GM12801 (cell line): ENCODE results near the gene HNRNPUL1.

Source experiments
- TF ChIP-seq, protein P1 (sequence below): IDR thresholded peaks from one replicate; pipeline ENCODE4 v1.5.1; 2011; ENCODE audit warnings: control low read depth; ENCODE audit not compliant: insufficient read length; ENCODE audit errors: extremely low read depth

Gene HNRNPUL1

DNA sequence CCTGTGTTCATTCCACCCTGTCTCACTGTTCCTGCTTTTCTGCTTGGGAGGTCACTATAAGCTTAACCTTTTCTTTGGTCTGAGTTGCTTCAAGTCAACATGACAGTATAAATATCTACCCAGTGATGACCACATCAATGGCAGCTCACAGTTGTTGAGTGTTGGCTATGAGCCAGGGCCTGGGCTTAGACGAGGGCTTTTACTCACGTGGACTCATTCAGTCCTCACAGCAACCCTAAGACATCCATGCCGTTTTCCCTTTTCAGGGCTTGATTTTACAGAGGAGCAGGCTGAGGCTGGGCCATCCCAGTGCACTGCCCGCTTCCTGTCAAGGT, 35.5 kb downstream of the HNRNPUL1 start:
- TF ChIP-seq, protein P1, sequence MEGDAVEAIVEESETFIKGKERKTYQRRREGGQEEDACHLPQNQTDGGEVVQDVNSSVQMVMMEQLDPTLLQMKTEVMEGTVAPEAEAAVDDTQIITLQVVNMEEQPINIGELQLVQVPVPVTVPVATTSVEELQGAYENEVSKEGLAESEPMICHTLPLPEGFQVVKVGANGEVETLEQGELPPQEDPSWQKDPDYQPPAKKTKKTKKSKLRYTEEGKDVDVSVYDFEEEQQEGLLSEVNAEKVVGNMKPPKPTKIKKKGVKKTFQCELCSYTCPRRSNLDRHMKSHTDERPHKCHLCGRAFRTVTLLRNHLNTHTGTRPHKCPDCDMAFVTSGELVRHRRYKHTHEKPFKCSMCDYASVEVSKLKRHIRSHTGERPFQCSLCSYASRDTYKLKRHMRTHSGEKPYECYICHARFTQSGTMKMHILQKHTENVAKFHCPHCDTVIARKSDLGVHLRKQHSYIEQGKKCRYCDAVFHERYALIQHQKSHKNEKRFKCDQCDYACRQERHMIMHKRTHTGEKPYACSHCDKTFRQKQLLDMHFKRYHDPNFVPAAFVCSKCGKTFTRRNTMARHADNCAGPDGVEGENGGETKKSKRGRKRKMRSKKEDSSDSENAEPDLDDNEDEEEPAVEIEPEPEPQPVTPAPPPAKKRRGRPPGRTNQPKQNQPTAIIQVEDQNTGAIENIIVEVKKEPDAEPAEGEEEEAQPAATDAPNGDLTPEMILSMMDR: no peak

DNA sequence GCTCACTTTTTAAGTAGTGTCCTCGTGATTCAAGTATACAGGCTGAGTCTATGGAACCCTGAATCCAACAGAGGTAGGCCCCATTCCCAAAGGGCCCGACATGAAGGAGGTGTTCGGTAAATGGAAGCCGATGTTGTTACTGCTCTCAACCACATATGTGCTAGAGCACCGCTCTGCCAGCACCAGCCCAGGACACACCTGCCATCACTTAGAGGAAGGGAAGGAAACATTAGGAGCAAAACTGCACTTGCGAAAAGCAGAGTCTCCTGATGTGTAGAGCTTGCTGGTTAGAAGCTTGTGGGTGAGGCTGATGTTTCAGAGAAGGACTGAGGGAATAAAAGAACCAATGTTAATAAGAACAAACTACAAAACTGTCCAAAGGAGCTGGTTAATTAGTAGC, 36.4 kb downstream of the HNRNPUL1 start:
- TF ChIP-seq, protein P1: no peak

DNA sequence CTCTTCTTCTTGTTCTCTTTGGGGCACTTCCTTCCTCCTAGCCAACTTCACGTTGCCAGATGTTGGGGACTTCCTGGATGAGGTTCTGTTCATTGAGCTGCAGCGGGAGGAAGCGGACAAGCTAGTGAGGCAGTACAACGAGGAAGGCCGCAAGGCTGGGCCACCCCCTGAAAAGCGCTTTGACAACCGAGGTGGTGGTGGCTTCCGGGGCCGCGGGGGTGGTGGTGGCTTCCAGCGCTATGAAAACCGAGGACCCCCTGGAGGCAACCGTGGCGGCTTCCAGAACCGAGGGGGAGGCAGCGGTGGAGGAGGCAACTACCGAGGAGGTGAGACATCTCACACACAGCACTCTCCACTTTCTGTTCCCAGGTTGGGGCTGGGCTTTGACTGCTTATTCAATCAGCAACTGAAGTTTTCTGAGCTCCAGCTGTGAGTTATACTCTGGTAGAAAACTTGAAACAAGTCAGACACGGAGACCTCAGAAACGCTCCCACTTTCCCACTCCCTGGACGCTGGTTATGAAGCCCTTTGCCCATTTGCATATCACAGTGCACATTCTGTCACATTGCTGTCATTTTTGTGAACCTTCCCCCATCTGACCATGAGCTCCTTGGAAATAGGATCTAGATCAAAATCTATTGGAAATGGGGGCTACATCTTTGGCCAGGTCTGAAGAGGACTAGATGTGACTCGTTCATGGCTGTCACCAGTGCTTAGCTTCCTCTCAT, 38.6 kb downstream of the HNRNPUL1 start:
- TF ChIP-seq, protein P1: no peak

DNA sequence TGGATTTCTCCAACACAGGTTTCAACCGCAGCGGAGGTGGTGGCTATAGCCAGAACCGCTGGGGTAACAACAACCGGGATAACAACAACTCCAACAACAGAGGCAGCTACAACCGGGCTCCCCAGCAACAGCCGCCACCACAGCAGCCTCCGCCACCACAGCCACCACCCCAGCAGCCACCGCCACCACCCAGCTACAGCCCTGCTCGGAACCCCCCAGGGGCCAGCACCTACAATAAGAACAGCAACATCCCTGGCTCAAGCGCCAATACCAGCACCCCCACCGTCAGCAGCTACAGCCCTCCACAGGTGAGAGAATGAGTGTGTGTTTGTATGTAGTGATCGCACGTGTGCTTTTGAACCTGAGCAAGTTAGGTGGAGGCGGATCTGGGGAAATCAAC, 39.8 kb downstream of the HNRNPUL1 start:
- TF ChIP-seq, protein P1: no peak

DNA sequence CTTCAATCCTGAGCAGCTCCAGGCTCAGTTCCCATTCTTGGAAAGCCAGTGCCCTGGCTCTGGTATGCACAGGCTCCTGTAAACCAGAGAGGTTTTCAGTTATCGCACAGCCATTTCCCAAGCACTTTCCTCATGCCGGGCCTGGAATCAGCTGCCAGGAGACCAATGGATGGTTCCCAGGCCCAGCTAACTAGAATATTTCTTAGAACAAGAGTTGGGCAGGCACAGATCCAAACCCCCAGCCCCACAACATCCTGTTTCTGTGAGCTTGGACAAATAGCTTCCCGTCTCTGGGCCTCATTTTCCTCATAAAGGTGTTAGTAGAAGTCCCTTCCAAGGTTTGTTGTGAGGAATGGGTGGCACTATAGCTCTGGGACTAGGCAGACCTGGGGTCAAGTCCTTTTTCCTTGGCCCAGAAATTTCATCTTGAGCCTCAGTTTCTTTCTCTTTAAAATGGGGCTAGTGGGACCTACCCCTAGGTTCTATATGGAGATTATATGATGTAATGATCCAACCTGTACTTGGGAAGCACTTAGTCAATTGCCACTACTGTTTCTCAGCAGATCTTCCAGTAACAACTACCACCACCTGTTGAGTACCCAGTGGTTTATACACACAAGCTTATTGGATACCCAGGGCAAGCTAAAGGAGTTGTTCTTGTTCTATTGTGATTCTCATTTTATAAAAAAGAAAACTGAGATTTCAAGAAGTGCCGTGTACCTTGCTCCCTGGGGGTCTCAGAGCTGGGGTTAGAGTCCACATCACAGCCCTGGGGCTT, 40.7 kb downstream of the HNRNPUL1 start:
- TF ChIP-seq, protein P1: no peak

DNA sequence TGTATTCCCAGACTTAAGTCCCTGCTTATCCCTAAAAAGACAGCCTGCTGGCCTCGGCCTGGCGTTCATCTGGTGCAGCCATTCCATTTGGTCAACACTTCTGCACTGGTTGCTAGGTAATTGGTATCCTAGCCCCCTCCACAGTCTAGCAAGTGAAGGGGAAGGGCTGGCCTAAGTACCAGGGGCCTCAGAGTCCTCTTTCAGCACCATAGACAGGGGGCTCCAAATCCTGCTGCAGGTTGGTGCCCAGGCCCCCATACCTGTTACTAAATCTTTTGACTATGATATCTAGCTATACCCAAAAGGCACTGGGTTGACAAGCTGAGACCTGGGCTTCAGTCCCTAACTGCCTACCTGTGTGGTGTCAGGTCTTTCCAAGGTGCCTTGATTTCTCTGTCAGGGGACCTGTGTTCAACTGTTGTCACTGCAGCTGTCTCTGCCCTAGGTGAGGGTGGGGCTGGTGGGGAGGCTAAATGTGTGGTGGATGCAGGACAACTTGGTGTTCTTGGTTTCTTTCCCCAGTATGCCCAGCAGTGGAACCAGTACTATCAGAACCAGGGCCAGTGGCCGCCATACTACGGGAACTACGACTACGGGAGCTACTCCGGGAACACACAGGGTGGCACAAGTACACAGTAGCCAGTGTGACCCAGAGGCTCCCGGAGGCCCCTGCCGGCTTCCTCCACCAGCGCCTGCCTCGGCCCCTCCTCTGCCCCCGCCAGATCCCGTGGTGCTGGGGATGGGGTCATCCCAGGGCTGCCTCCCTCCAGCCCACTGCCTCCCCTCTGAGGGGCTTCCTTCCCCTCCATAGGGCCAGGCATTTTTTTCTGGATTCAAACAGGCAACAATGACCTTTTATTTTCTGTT, 42.0 kb downstream of the HNRNPUL1 start:
- TF ChIP-seq, protein P1: no peak
